ENCODE data around the gene CCHCR1. TPM values are rescaled to one million over a fixed set of nuclear protein-coding genes. Genes with fewer than 3 reads are reported as not detected.

CCHCR1 gene
- total and polyA plus RNA-seq, 2 of the 13 experiments (the other 11 are each of a cell fraction or from before 2014, with no cell fraction given), result 14.6 to 28.2 TPM

DNA sequence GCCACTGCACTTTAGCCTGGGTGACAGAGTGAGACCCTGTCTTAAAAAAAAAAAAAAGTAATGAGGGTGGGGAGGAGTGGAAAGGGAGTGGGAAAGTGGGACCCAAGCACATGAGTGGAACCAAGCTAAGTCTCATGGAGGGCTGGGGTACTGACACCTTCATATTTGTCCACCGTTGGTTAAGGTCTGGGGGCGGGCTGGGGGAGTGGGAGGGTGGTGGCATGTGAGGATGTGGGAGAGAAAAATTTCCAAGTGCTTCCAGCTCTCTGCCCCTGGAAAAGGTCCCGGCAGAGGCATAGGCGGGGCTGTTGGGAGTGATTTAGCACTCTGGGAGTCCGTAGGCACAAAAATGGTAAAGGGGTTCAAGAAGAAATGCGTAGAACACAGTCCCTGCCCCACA, 24.8 kb downstream of the CCHCR1 start:
- H3K4me2 ChIP-seq (ENCODE audit: low read depth, low read length), result no peak overlapping the region
- no peak for ATAC-seq
- H3K9ac ChIP-seq (ENCODE audit: insufficient read depth, low read depth, low read length), result no peak overlapping the region
- no peak overlapping the region for H3K4me3 ChIP-seq (replicated peaks in 1 of 3; ENCODE audit: insufficient read depth in 1 of 3, low read depth in 2 of 3, low read length in 3 of 3)
- H3K79me2 ChIP-seq (ENCODE audit: insufficient read depth, low read length), result no peaks in the 10 kb centered on the region
- no peak overlapping the region for H3K27ac ChIP-seq (ENCODE audit: extremely low read length, insufficient read depth, low read length)
- no peak overlapping the region for H2AFZ ChIP-seq (ENCODE audit: low read length)
- H4K20me1 ChIP-seq (ENCODE audit: insufficient read depth, low read length), result no peaks in the 10 kb centered on the region
- BruUV-seq (replicated peaks), result no TSS peak
- H3K27me3 ChIP-seq (ENCODE audit: control insufficient read depth in 1 of 2, insufficient read depth in 2 of 2, low read length in 2 of 2), result peaks cover 0 to 11% of the 10 kb centered on the region in 2 experiments; a peak in 1 of 5 replicates
- no peaks in the 10 kb centered on the region for H3K9me3 ChIP-seq (ENCODE audit: low read length)
- 28% methylated on average over 6 of the region's 6 CpGs for WGBS (ENCODE audit: low lambda C conversion rate)
- ChIA-PET CTCF (ENCODE audit: low intra/inter-chr PET ratio, low total read pairs) (no interaction called here), POLR2A (no interaction called here)
- peaks cover 4% of the 10 kb centered on the region for H3K4me1 ChIP-seq (ENCODE audit: insufficient read depth, low read length)
- no peak for FAIRE-seq
- in situ Hi-C loops (cut with HindIII; ENCODE audit: extremely low pct_ligation_motif_present, low pct_unique_long_range_greater_than_20kb) (no loop called here), intact Hi-C loops (cut with micrococcal nuclease; ENCODE audit: unreplicated experiment) (no loop called here)
- TF ChIP-seq ZSCAN29 (CRISPR knock-in tag; conservative IDR thresholded peaks at IDR 0.05) (no peak), ZBTB20 (CRISPR knock-in tag; IDR thresholded peaks at IDR 0.05; ENCODE audit: borderline replicate concordance, low read depth) (no peak), SALL1 (CRISPR knock-in tag; IDR thresholded peaks at IDR 0.05) (no peak), ZNF124 (CRISPR knock-in tag; IDR thresholded peaks at IDR 0.05) (no peak), ZNF34 (CRISPR knock-in tag; IDR thresholded peaks at IDR 0.05; ENCODE audit: borderline replicate concordance) (no peak), ZNF383 (CRISPR knock-in tag; IDR thresholded peaks at IDR 0.05; ENCODE audit: borderline replicate concordance) (no peak), ARNTL (CRISPR knock-in tag; IDR thresholded peaks at IDR 0.05) (no peak), CHCHD3 (CRISPR knock-in tag; IDR thresholded peaks at IDR 0.05) (no peak), ZFP82 (CRISPR knock-in tag; IDR thresholded peaks at IDR 0.05; ENCODE audit: borderline replicate concordance) (no peak), ZNF331 (CRISPR knock-in tag; IDR thresholded peaks at IDR 0.05) (no peak), PCBP1 (IDR thresholded peaks at IDR 0.05; ENCODE audit: borderline replicate concordance, low read depth, low read length) (no peak), RORA (CRISPR knock-in tag; IDR thresholded peaks at IDR 0.05) (no peak), ERF (CRISPR knock-in tag; IDR thresholded peaks at IDR 0.05) (no peak), NR2F6 (IDR thresholded peaks at IDR 0.05) (no peak), NR2F6 (CRISPR knock-in tag; IDR thresholded peaks at IDR 0.05) (no peak), ZNF557 (CRISPR knock-in tag; IDR thresholded peaks at IDR 0.05) (no peak), ZBTB21 (CRISPR knock-in tag; IDR thresholded peaks at IDR 0.05) (no peak), EZH2 (conservative IDR thresholded peaks at IDR 0.05; ENCODE audit: low read depth, low read length) (no peak)
- TF ChIP-seq, protein P1, sequence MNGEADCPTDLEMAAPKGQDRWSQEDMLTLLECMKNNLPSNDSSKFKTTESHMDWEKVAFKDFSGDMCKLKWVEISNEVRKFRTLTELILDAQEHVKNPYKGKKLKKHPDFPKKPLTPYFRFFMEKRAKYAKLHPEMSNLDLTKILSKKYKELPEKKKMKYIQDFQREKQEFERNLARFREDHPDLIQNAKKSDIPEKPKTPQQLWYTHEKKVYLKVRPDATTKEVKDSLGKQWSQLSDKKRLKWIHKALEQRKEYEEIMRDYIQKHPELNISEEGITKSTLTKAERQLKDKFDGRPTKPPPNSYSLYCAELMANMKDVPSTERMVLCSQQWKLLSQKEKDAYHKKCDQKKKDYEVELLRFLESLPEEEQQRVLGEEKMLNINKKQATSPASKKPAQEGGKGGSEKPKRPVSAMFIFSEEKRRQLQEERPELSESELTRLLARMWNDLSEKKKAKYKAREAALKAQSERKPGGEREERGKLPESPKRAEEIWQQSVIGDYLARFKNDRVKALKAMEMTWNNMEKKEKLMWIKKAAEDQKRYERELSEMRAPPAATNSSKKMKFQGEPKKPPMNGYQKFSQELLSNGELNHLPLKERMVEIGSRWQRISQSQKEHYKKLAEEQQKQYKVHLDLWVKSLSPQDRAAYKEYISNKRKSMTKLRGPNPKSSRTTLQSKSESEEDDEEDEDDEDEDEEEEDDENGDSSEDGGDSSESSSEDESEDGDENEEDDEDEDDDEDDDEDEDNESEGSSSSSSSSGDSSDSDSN (CRISPR knock-in tag; IDR thresholded peaks at IDR 0.05), result no peak
- TF ChIP-seq, protein P2, sequence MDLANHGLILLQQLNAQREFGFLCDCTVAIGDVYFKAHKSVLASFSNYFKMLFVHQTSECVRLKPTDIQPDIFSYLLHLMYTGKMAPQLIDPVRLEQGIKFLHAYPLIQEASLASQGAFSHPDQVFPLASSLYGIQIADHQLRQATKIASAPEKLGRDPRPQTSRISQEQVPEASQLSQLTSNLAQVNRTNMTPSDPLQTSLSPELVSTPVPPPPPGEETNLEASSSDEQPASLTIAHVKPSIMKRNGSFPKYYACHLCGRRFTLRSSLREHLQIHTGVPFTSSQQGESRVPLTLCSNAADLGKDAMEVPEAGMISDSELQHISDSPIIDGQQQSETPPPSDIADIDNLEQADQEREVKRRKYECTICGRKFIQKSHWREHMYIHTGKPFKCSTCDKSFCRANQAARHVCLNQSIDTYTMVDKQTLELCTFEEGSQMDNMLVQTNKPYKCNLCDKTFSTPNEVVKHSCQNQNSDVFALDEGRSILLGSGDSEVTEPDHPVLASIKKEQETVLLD (CRISPR knock-in tag; IDR thresholded peaks at IDR 0.05; ENCODE audit: low read depth), result no peak
- H3K36me3 ChIP-seq (replicated peaks in 1 of 2; ENCODE audit: control insufficient read depth in 1 of 2, insufficient read depth in 2 of 2, low read length in 2 of 2), result no peaks in the 10 kb centered on the region
- no peak for DNase-seq (ENCODE audit: low spot score)

All from HepG2 (cell line).